T-helper 1 cell (primary cell): ENCODE results near the gene AP4M1.

Experiments used
- DNase-seq, 5 donors: peaks; one replicate each; pipeline ENCODE4 v3.0.0-alpha.2; 2012 to 2020

AP4M1 gene

GRCh38 chr7:100087055-100087750, 14.2 kb upstream of the AP4M1 start:
- DNase-seq = no peak

- no peak for DNase-seq
Observed at GRCh38 chr7:100088095-100088620, 13.3 kb upstream of the AP4M1 start.

GRCh38 chr7:100088621-100089457, 12.6 kb upstream of the AP4M1 start, which contains the start of gene COPS6:
Gene COPS6 (plus strand): TSS chr7:100088969. CDS start chr7:100088991, 22 bp downstream.
- peak; percentile 75 to 83 (median 80) for DNase-seq

GRCh38 chr7:100089458-100090196, 11.8 kb upstream of the AP4M1 start:
- DNase-seq = no peak

GRCh38 chr7:100090527-100091410, 10.7 kb upstream of the AP4M1 start:
- no peak for DNase-seq

- DNase-seq = no peak
Observed at GRCh38 chr7:100091411-100092181, 9.8 kb upstream of the AP4M1 start.

- DNase-seq = no peak
Observed at GRCh38 chr7:100093054-100093453, 8.4 kb upstream of the AP4M1 start.

- no peak for DNase-seq
Observed at GRCh38 chr7:100093498-100093897, 7.9 kb upstream of the AP4M1 start.

- DNase-seq = no peak
Observed at GRCh38 chr7:100093925-100094486, 7.4 kb upstream of the AP4M1 start.

GRCh38 chr7:100095289-100095688, 6.2 kb upstream of the AP4M1 start:
- DNase-seq = no peak

- DNase-seq = no peak
Observed at GRCh38 chr7:100095704-100096103, 5.7 kb upstream of the AP4M1 start.

- no peak for DNase-seq
Observed at GRCh38 chr7:100098913-100099312, 2.5 kb upstream of the AP4M1 start.

- no peak for DNase-seq
Observed at GRCh38 chr7:100099452-100099851, 2.0 kb upstream of the AP4M1 start.

GRCh38 chr7:100100420-100101015, 925 bp upstream of the AP4M1 start:
- DNase-seq = peak; percentile 77 to 90 (median 80)

GRCh38 chr7:100102950-100103840, 1.8 kb downstream of the AP4M1 start:
- no peak for DNase-seq

GRCh38 chr7:100105534-100105933, 4.1 kb downstream of the AP4M1 start:
- DNase-seq = no peak

- DNase-seq = no peak
Observed at GRCh38 chr7:100106633-100107032, 5.2 kb downstream of the AP4M1 start.

- no peak for DNase-seq
Observed at GRCh38 chr7:100107125-100107737, 5.8 kb downstream of the AP4M1 start.

- no peak for DNase-seq
Observed at GRCh38 chr7:100107890-100108289, 6.4 kb downstream of the AP4M1 start.
